WERI-Rb-1 (cell line): ENCODE measurements around the gene SLC13A2.
"Not testable (repeated sequence)": the region's sequence is repeated elsewhere in the genome, so short reads cannot be mapped to it uniquely, and the experiment has no call there.

Experiments
- DNase-seq: peaks from one replicate; pipeline ENCODE4 v3.0.0-alpha.2; 2020
- H3K27ac ChIP-seq: fragments of 250-450 bp; sonication (Bioruptor Pico); 2 replicates; pipeline ENCODE4 v1.5.1; 2020; ENCODE audit warnings: mild to moderate bottlenecking, moderate library complexity
- H3K27me3 ChIP-seq: fragments of 250-450 bp; sonication (Bioruptor Pico); 2 replicates; pipeline ENCODE4 v1.5.1; 2021; ENCODE audit warnings: mild to moderate bottlenecking, low read depth, moderate library complexity; ENCODE audit not compliant: insufficient read depth, severe bottlenecking
- H3K36me3 ChIP-seq: fragments of 250-450 bp; sonication (Bioruptor Pico); 2 replicates; pipeline ENCODE4 v1.5.1; 2020; ENCODE audit warnings: mild to moderate bottlenecking, moderate library complexity
- H3K4me3 ChIP-seq: 2 replicates; pipeline ENCODE4 v1.5.1; 2011; ENCODE audit warnings: low read depth, mild to moderate bottlenecking, control low read depth, low read length
- H3K9me3 ChIP-seq: fragments of 250-450 bp; sonication (Bioruptor Pico); 2 replicates; pipeline ENCODE4 v1.5.1; 2021; ENCODE audit warnings: mild to moderate bottlenecking, moderate library complexity; ENCODE audit not compliant: severe bottlenecking
- CTCF ChIP-seq: IDR thresholded peaks from 2 replicates; pipeline ENCODE4 v1.5.1; 2011; ENCODE audit warnings: low read depth, mild to moderate bottlenecking, control low read depth, inconsistent platforms, low read length

SLC13A2 gene

GRCh38 chr17:28519236-28519635, 45.8 kb downstream of the SLC13A2 start:
- Histone ChIP-seq H3K27me3 (no peaks in the 10 kb centered on the region), H3K27ac (no peak overlapping the region), H3K4me3 (no peak overlapping the region), H3K9me3 (peaks cover 9% of the 10 kb centered on the region), H3K36me3 (no peaks in the 10 kb centered on the region)
- DNase-seq = no peak
- TF ChIP-seq CTCF = no peak

- Histone ChIP-seq H3K27me3 (no peaks in the 10 kb centered on the region), H3K36me3 (no peaks in the 10 kb centered on the region), H3K9me3 (peaks cover 1% of the 10 kb centered on the region), H3K4me3 (no peak overlapping the region), H3K27ac (no peak overlapping the region)
- TF ChIP-seq CTCF = no peak
- no peak for DNase-seq
Observed at GRCh38 chr17:28520687-28521086, 47.2 kb downstream of the SLC13A2 start.

GRCh38 chr17:28521311-28522085, 48.1 kb downstream of the SLC13A2 start:
- TF ChIP-seq CTCF = no peak
- no peak overlapping the region for H3K27ac ChIP-seq
- no peaks in the 10 kb centered on the region for H3K27me3 ChIP-seq
- no peak overlapping the region for H3K4me3 ChIP-seq
- no peaks in the 10 kb centered on the region for H3K36me3 ChIP-seq
- no peaks in the 10 kb centered on the region for H3K9me3 ChIP-seq
- no peak for DNase-seq

GRCh38 chr17:28522281-28522680, 48.8 kb downstream of the SLC13A2 start:
- H3K9me3 ChIP-seq, H3K36me3 ChIP-seq, DNase-seq, H3K4me3 ChIP-seq, H3K27ac ChIP-seq, H3K27me3 ChIP-seq: not testable (repeated sequence)

- Histone ChIP-seq H3K36me3 (no peaks in the 10 kb centered on the region), H3K4me3 (no peak overlapping the region), H3K27ac (no peak overlapping the region), H3K27me3 (no peaks in the 10 kb centered on the region), H3K9me3 (no peaks in the 10 kb centered on the region)
- DNase-seq = no peak
- TF ChIP-seq CTCF = no peak
Observed at GRCh38 chr17:28523186-28523585, 49.7 kb downstream of the SLC13A2 start.

GRCh38 chr17:28523876-28524275, 50.4 kb downstream of the SLC13A2 start:
- no peak for TF ChIP-seq CTCF
- DNase-seq = no peak
- Histone ChIP-seq H3K36me3 (no peaks in the 10 kb centered on the region), H3K4me3 (no peak overlapping the region), H3K27ac (no peak overlapping the region), H3K27me3 (no peaks in the 10 kb centered on the region), H3K9me3 (no peaks in the 10 kb centered on the region)
